ENCODE data around the gene ADAM12.

DNA sequence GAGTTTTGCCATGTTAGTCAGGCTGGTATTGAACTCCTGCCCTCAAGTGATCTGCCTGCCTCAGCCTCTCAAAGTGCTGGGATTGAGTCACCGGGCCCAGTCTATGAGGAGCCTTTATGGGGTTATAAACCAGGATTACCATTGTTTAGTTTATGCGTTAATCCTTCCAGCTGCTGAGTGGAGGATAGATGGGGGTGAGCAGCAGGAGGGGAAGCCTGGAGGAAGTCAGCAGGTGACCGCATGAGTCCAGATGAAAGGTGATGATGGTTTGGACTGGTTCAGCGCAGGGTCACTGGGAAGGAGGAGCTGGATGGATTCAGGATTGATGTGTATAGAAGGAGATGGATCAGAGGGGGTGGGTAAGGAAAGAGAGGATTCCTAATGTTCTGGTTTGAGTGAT, 197.1 kb downstream of the ADAM12 start:
- TF ChIP-seq CTCF (IDR thresholded peaks at IDR 0.05) (no peak), POLR2A (IDR thresholded peaks at IDR 0.05) (no peak), EP300 (IDR thresholded peaks at IDR 0.05) (no peak)
